T-cell (primary cell): Measurements from ENCODE around the gene CCDC6. TPM values are rescaled to one million over a fixed set of nuclear protein-coding genes. Genes with fewer than 3 reads are reported as not detected.
"Not testable (repeated sequence)": the region's sequence is repeated elsewhere in the genome, so short reads cannot be mapped to it uniquely, and the experiment has no call there.

Source experiments
- ATAC-seq, 4 experiments: fragments of 200-7000 bp in 3 of 4; fragments of 150-1000 bp in 1 of 4; cut with Tn5 transposase; replicated peaks in 1 of 4; 1 replicate in 3 of 4; 2 replicates in 1 of 4; pipeline ENCODE4 v1.10.0; 2021; ENCODE audit warnings: moderate library complexity in 3 of 4, mild to moderate bottlenecking in 2 of 4, moderate number of reproducible peaks in 1 of 4
- CTCF ChIA-PET, 2 donors: fragments of 300-600 bp; sonication (Branson Sonifier 250); formaldehyde crosslinking; loops; one replicate each; lab custom pipeline; 2022; ENCODE audit warnings: antibody characterized with exemption in 2 of 2; lab: Charles Lee
- POLR2A ChIA-PET, 2 donors: fragments of 300-600 bp; sonication (Branson Sonifier 250); formaldehyde crosslinking; loops; one replicate each; lab custom pipeline; 2022; ENCODE audit warnings: antibody characterized with exemption in 2 of 2; lab: Charles Lee
- DNase-seq, 35 experiments: peaks; one replicate each; pipeline versions ENCODE4 v3.0.0 to v3.0.0-alpha.2; 2013 to 2023
- H3K27ac ChIP-seq: one replicate; pipeline ENCODE4 v1.5.1; 2013; ENCODE audit warnings: low read length
- H3K27me3 ChIP-seq, 2 experiments: replicated peaks in 1 of 2; 1 replicate in 1 of 2; 2 replicates in 1 of 2; pipeline versions ENCODE4 v1.6.1 to v1.7.0; 2013; ENCODE audit warnings: low read length in 1 of 2, mixed read lengths in 1 of 2; ENCODE audit not compliant: control insufficient read depth in 2 of 2, insufficient read depth in 2 of 2; ENCODE audit errors: extremely low read depth in 1 of 2
- H3K36me3 ChIP-seq, 2 donors: 1 replicate in 1 of 2; 2 replicates in 1 of 2; pipeline versions ENCODE4 v1.6.1 to v1.7.0; 2013; ENCODE audit warnings: low read length in 1 of 2; ENCODE audit not compliant: control insufficient read depth in 2 of 2, insufficient read depth in 1 of 2; ENCODE audit errors: extremely low read depth in 1 of 2
- H3K4me1 ChIP-seq, 2 experiments: 1 replicate in 1 of 2; 2 replicates in 1 of 2; pipeline versions ENCODE4 v1.6.1 to v1.7.0; 2013; ENCODE audit warnings: low read length in 2 of 2, mixed read lengths in 1 of 2; ENCODE audit not compliant: insufficient read depth in 2 of 2, control insufficient read depth in 1 of 2; ENCODE audit errors: extremely low read depth in 1 of 2
- H3K4me3 ChIP-seq, 2 donors: 1 replicate in 1 of 2; 2 replicates in 1 of 2; pipeline versions ENCODE4 v1.5.1 to v1.7.0; 2013; ENCODE audit warnings: mild to moderate bottlenecking in 2 of 2, low read length in 1 of 2, moderate library complexity in 1 of 2; ENCODE audit not compliant: control insufficient read depth in 1 of 2; ENCODE audit errors: extremely low read depth in 1 of 2
- H3K9me3 ChIP-seq: 2 replicates; pipeline ENCODE4 v1.7.0; 2013
- H3K27ac Mint-ChIP-seq, 2 donors: one replicate each; pipeline ENCODE4 v1.8.0; 2020 to 2021; ENCODE audit warnings: mild to moderate bottlenecking in 2 of 2, mixed read lengths in 2 of 2
- H3K27me3 Mint-ChIP-seq, 2 donors: one replicate each; pipeline ENCODE4 v1.8.0; 2021 to 2022; ENCODE audit warnings: mixed read lengths in 2 of 2
- H3K36me3 Mint-ChIP-seq: one replicate; pipeline ENCODE4 v1.8.0; 2021; ENCODE audit warnings: mixed read lengths
- H3K4me1 Mint-ChIP-seq, 3 donors: one replicate each; pipeline ENCODE4 v1.8.0; 2020 to 2022; ENCODE audit warnings: mixed read lengths in 3 of 3, mild to moderate bottlenecking in 1 of 3
- H3K4me3 Mint-ChIP-seq, 3 donors: one replicate each; pipeline ENCODE4 v1.8.0; 2020 to 2022; ENCODE audit warnings: mild to moderate bottlenecking in 3 of 3, mixed read lengths in 3 of 3, moderate library complexity in 3 of 3
- H3K9me3 Mint-ChIP-seq, 3 donors: one replicate each; pipeline ENCODE4 v1.8.0; 2020 to 2022; ENCODE audit warnings: mixed read lengths in 3 of 3
- WGBS: methylation state at CpG from one replicate; pipeline ENCODE4 v1.1.5; 2013; ENCODE audit warnings: missing lambda C conversion rate; ENCODE audit not compliant: insufficient coverage; 5-methylcytosine and 5-hydroxymethylcytosine counted together
- total RNA-seq, 35 experiments: library from RNA in 6 of 35; stranded (reverse) in 6 of 35; fragments of 120-200 nt in 1 of 35; gene quantifications; one replicate each; pipeline versions ENCODE4 v1.2.1 to v1.2.4 and lab custom pipeline; 2013 to 2026

CCDC6 gene
- total RNA-seq, 5 donors from 2014 or later (not counting 1 experiment from before 2014, with no cell fraction given): 16.5 to 26.1 (median 20.1) TPM

- DNase-seq (no peak), ATAC-seq (no peak)
- H3K36me3 Mint-ChIP-seq: no peaks in the 10 kb centered on the region
- H3K4me1 Mint-ChIP-seq: no peaks in the 10 kb centered on the region
- H3K4me1 ChIP-seq: no peaks in the 10 kb centered on the region
- H3K27me3 ChIP-seq: peaks cover 0 to 9% of the 10 kb centered on the region in 2 experiments
- no peaks in the 10 kb centered on the region for H3K9me3 Mint-ChIP-seq
- 87% methylated on average over 5 of the region's 5 CpGs for WGBS
- no peak overlapping the region for H3K4me3 ChIP-seq
- H3K27ac ChIP-seq: no peak overlapping the region
- H3K4me3 Mint-ChIP-seq: no peak overlapping the region
- no peak overlapping the region for H3K27ac Mint-ChIP-seq
- peaks cover 17 to 20% of the 10 kb centered on the region in 2 donors for H3K27me3 Mint-ChIP-seq
- no peaks in the 10 kb centered on the region for H3K36me3 ChIP-seq
- CTCF ChIA-PET: no interaction called here
- H3K9me3 ChIP-seq: no peaks in the 10 kb centered on the region
- POLR2A ChIA-PET: no interaction called here
These were observed 39.2 kb upstream of the CCDC6 start for GRCh38 chr10:59945590-59945989.

GRCh38 chr10:59944339-59944935, 38.1 kb upstream of the CCDC6 start:
- Mint-ChIP-seq H3K9me3 (no peaks in the 10 kb centered on the region), H3K27me3 (peaks cover 17 to 23% of the 10 kb centered on the region in 2 donors), H3K36me3 (no peaks in the 10 kb centered on the region), H3K4me3 (no peak overlapping the region), H3K4me1 (no peaks in the 10 kb centered on the region), H3K27ac (no peak overlapping the region)
- ATAC-seq (no peak), DNase-seq (no peak)
- CTCF ChIA-PET: no interaction called here
- H3K4me3 ChIP-seq: no peak overlapping the region
- peaks cover 0 to 13% of the 10 kb centered on the region in 2 experiments for H3K27me3 ChIP-seq
- no peaks in the 10 kb centered on the region for H3K36me3 ChIP-seq
- POLR2A ChIA-PET: no interaction called here
- 80% methylated on average over 15 of the region's 16 CpGs for WGBS
- no peak overlapping the region for H3K27ac ChIP-seq
- no peaks in the 10 kb centered on the region for H3K9me3 ChIP-seq
- no peaks in the 10 kb centered on the region for H3K4me1 ChIP-seq

GRCh38 chr10:59942556-59942955, 36.2 kb upstream of the CCDC6 start:
- peaks cover 19% of the 10 kb centered on the region in 2 donors for H3K27me3 Mint-ChIP-seq
- Histone ChIP-seq H3K27me3 (peaks cover 0 to 13% of the 10 kb centered on the region in 2 experiments), H3K36me3 (no peaks in the 10 kb centered on the region), H3K9me3 (no peaks in the 10 kb centered on the region), H3K27ac (no peak overlapping the region), H3K4me1 (no peaks in the 10 kb centered on the region), H3K4me3 (no peak overlapping the region)
- no peak overlapping the region for H3K4me3 Mint-ChIP-seq
- POLR2A ChIA-PET: interaction anchor here in 1 of 2 donors (0.6 kb wide), 1 partner anchor 27 kb away, joined by 3 read pairs; no protein-coding TSS in a partner anchor
- no peaks in the 10 kb centered on the region for H3K4me1 Mint-ChIP-seq
- no peak overlapping the region for H3K27ac Mint-ChIP-seq
- no peaks in the 10 kb centered on the region for H3K9me3 Mint-ChIP-seq
- DNase-seq: no peak
- no peaks in the 10 kb centered on the region for H3K36me3 Mint-ChIP-seq
- ATAC-seq: no peak
- CTCF ChIA-PET: no interaction called here
- no CpG with 5 or more reads among the region's 4 CpGs for WGBS

- no peaks in the 10 kb centered on the region for H3K9me3 ChIP-seq
- ATAC-seq (no peak), DNase-seq (no peak)
- peaks cover 0 to 6% of the 10 kb centered on the region in 2 experiments for H3K27me3 ChIP-seq
- ChIA-PET POLR2A (interaction anchor here in 1 of 2 donors (0.6 kb wide), 1 partner anchor 661 kb away, joined by 3 read pairs; no protein-coding TSS in a partner anchor), CTCF (no interaction called here)
- H3K27me3 Mint-ChIP-seq: peaks cover 7 to 8% of the 10 kb centered on the region in 2 donors
- no peak overlapping the region for H3K27ac ChIP-seq
- no peak overlapping the region for H3K4me3 ChIP-seq
- no peak overlapping the region for H3K4me3 Mint-ChIP-seq
- no CpG with 5 or more reads among the region's 1 CpG for WGBS
- H3K36me3 Mint-ChIP-seq: no peaks in the 10 kb centered on the region
- no peaks in the 10 kb centered on the region for H3K4me1 Mint-ChIP-seq
- H3K4me1 ChIP-seq: no peaks in the 10 kb centered on the region
- no peaks in the 10 kb centered on the region for H3K36me3 ChIP-seq
- H3K27ac Mint-ChIP-seq: no peak overlapping the region
- H3K9me3 Mint-ChIP-seq: no peaks in the 10 kb centered on the region
These were observed 31.4 kb upstream of the CCDC6 start for GRCh38 chr10:59937720-59938119.

GRCh38 chr10:59934701-59935100, 28.3 kb upstream of the CCDC6 start:
- CTCF ChIA-PET: no interaction called here
- Histone ChIP-seq H3K36me3 (no peaks in the 10 kb centered on the region), H3K4me3 (no peak overlapping the region), H3K27ac (no peak overlapping the region), H3K4me1 (no peaks in the 10 kb centered on the region), H3K27me3 (no peaks in the 10 kb centered on the region), H3K9me3 (peaks cover 1% of the 10 kb centered on the region)
- no peak for DNase-seq
- peaks cover 7% of the 10 kb centered on the region in 2 donors for H3K27me3 Mint-ChIP-seq
- no CpG with 5 or more reads among the region's 2 CpGs for WGBS
- no peak overlapping the region for H3K4me3 Mint-ChIP-seq
- no peak overlapping the region for H3K27ac Mint-ChIP-seq
- H3K4me1 Mint-ChIP-seq: no peaks in the 10 kb centered on the region
- no peaks in the 10 kb centered on the region for H3K9me3 Mint-ChIP-seq
- ATAC-seq: no peak
- POLR2A ChIA-PET: no interaction called here
- H3K36me3 Mint-ChIP-seq: no peaks in the 10 kb centered on the region

GRCh38 chr10:59930788-59931521, 24.6 kb upstream of the CCDC6 start:
- POLR2A ChIA-PET, ATAC-seq: not testable (repeated sequence)
- WGBS: 83% methylated on average over 2 of the region's 5 CpGs

More at GRCh38 chr10:59930788-59931521, 24.6 kb upstream of the CCDC6 start:
- not testable (repeated sequence) for H3K4me3 ChIP-seq, H3K27ac ChIP-seq, H3K9me3 ChIP-seq, H3K4me3 Mint-ChIP-seq, DNase-seq, H3K4me1 ChIP-seq, H3K36me3 Mint-ChIP-seq, H3K27me3 ChIP-seq, H3K9me3 Mint-ChIP-seq, H3K4me1 Mint-ChIP-seq, H3K36me3 ChIP-seq, H3K27ac Mint-ChIP-seq
- H3K27me3 Mint-ChIP-seq: peaks cover 7 to 12% of the 10 kb centered on the region in 2 donors
- CTCF ChIA-PET: interaction anchor here in 1 of 2 donors (0.6 kb wide), 1 partner anchor 1210 kb away, joined by 13 read pairs; no protein-coding TSS in a partner anchor
